H1 (cell line): Measurements from ENCODE around the gene CDH26. TPM values are rescaled to one million over a fixed set of nuclear protein-coding genes. Genes with fewer than 3 reads are reported as not detected.

Experiments used
- CTCF ChIA-PET: fragments of 300-600 bp; sonication (Branson Sonifier 250); formaldehyde crosslinking; loops from one replicate; lab custom pipeline; 2021; ENCODE audit not compliant: partially characterized antibody; lab: Charles Lee
- POLR2A ChIA-PET: fragments of 300-600 bp; sonication (Branson Sonifier 250); formaldehyde crosslinking; loops from one replicate; lab custom pipeline; 2021; ENCODE audit warnings: inconsistent platforms; ENCODE audit not compliant: partially characterized antibody; lab: Charles Lee
- DNase-seq, 2 experiments: peaks; one replicate each; pipeline versions ENCODE4 v3.0.0 to v3.0.0-alpha.2; 2010 to 2022; ENCODE audit warnings: low spot score in 2 of 2, low read depth in 1 of 2, mixed read lengths in 1 of 2
- FAIRE-seq: peaks from 2 replicates; lab custom pipeline; 2011; peaks lifted over from hg19 to GRCh38; lab: Jason Lieb, UNC
- H2AFZ ChIP-seq: 2 replicates; pipeline ENCODE4 v1.8.1; 2012; ENCODE audit warnings: low read length, inconsistent platforms
- H2AK5ac ChIP-seq: 2 replicates; pipeline ENCODE4 v1.6.1; 2013; ENCODE audit warnings: low read depth, low read length
- H2BK120ac ChIP-seq: replicated peaks from 2 replicates; pipeline ENCODE3; 2013; ENCODE audit warnings: low read depth, low read length, inconsistent platforms
- H2BK12ac ChIP-seq: 2 replicates; pipeline ENCODE4 v1.6.1; 2013; ENCODE audit warnings: low read depth, low read length
- H2BK15ac ChIP-seq: 2 replicates; pipeline ENCODE4 v1.6.1; 2013; ENCODE audit warnings: low read length
- H2BK20ac ChIP-seq: 2 replicates; pipeline ENCODE4 v1.6.1; 2013; ENCODE audit warnings: low read length
- H2BK5ac ChIP-seq: 2 replicates; pipeline ENCODE4 v1.6.1; 2013; ENCODE audit warnings: low read depth, low read length
- H3K14ac ChIP-seq: 2 replicates; pipeline ENCODE4 v1.6.1; 2013; ENCODE audit warnings: inconsistent platforms; ENCODE audit not compliant: insufficient read length
- H3K18ac ChIP-seq: 2 replicates; pipeline ENCODE4 v1.6.1; 2013; ENCODE audit warnings: low read length; ENCODE audit errors: extremely low read depth
- H3K23ac ChIP-seq: 2 replicates; pipeline ENCODE4 v1.6.1; 2013; ENCODE audit warnings: inconsistent platforms; ENCODE audit not compliant: insufficient read length
- H3K23me2 ChIP-seq: 2 replicates; pipeline ENCODE4 v1.6.1; 2013; ENCODE audit warnings: low read depth, low read length
- H3K27ac ChIP-seq: 2 replicates; pipeline ENCODE4 v1.6.1; 2011; ENCODE audit warnings: low read depth, low read length, inconsistent platforms
- H3K27me3 ChIP-seq, 4 experiments: replicated peaks in 1 of 4; 1 replicate in 1 of 4; 2 replicates in 3 of 4; pipeline versions ENCODE4 v1.6.1 to v1.8.1; 2011 to 2013; ENCODE audit warnings: low read length in 3 of 4, mild to moderate bottlenecking in 3 of 4, inconsistent platforms in 2 of 4, mixed read lengths in 2 of 4, moderate library complexity in 1 of 4; ENCODE audit not compliant: control insufficient read depth in 3 of 4, insufficient read depth in 3 of 4; ENCODE audit errors: extremely low read depth in 1 of 4
- H3K36me3 ChIP-seq, 4 experiments: 2 replicates each; pipeline versions ENCODE4 v1.6.1 to v1.8.1; 2011 to 2013; ENCODE audit warnings: mild to moderate bottlenecking in 4 of 4, low read length in 3 of 4, moderate library complexity in 2 of 4, control low read depth in 1 of 4, inconsistent platforms in 1 of 4; ENCODE audit not compliant: insufficient read depth in 4 of 4, control insufficient read depth in 2 of 4
- H3K4ac ChIP-seq: replicated peaks from 2 replicates; pipeline ENCODE3; 2013; ENCODE audit warnings: low read length, low read depth, mixed read lengths, inconsistent platforms; ENCODE audit not compliant: insufficient read length
- H3K4me1 ChIP-seq, 4 experiments: replicated peaks in 1 of 4; 1 replicate in 1 of 4; 2 replicates in 3 of 4; pipeline versions ENCODE4 v1.6.1 to v1.8.1; 2011 to 2013; ENCODE audit warnings: low read length in 3 of 4, inconsistent platforms in 2 of 4, mixed read lengths in 1 of 4; ENCODE audit not compliant: insufficient read depth in 4 of 4, control insufficient read depth in 3 of 4
- H3K4me2 ChIP-seq, 2 experiments: 2 replicates each; pipeline versions ENCODE4 v1.6.1 to v1.8.1; 2011 to 2013; ENCODE audit warnings: low read depth in 2 of 2, low read length in 2 of 2, control low read depth in 1 of 2, inconsistent platforms in 1 of 2, mild to moderate bottlenecking in 1 of 2; ENCODE audit not compliant: insufficient read depth in 1 of 2
- H3K4me3 ChIP-seq, 4 experiments: fragments of 200-600, 300-600 bp in 1 of 4; sonication (generic), shearing (Covaris generic), sonication (Bioruptor Twin) in 1 of 4; 2 replicates each; pipeline versions ENCODE4 v1.5.1 to v1.8.1; 2011 to 2016; ENCODE audit warnings: low read length in 4 of 4, low read depth in 3 of 4, control low read depth in 2 of 4, inconsistent platforms in 2 of 4, mild to moderate bottlenecking in 2 of 4, mixed read lengths in 1 of 4, moderate library complexity in 1 of 4; ENCODE audit not compliant: insufficient read depth in 2 of 4; ENCODE audit errors: extremely low read depth in 1 of 4
- H3K56ac ChIP-seq: replicated peaks from 2 replicates; pipeline ENCODE3; 2013; ENCODE audit warnings: low read depth, mild to moderate bottlenecking, mixed read lengths, low read length, inconsistent platforms; ENCODE audit not compliant: insufficient read length
- H3K79me1 ChIP-seq: 2 replicates; pipeline ENCODE4 v1.6.1; 2013; ENCODE audit warnings: low read depth, low read length, control low read depth
- H3K79me2 ChIP-seq, 2 experiments: 2 replicates each; pipeline versions ENCODE4 v1.6.1 to v1.8.1; 2012 to 2013; ENCODE audit warnings: low read length in 2 of 2, mild to moderate bottlenecking in 2 of 2, inconsistent platforms in 1 of 2; ENCODE audit not compliant: insufficient read depth in 2 of 2, control insufficient read depth in 1 of 2
- H3K9ac ChIP-seq, 4 experiments: replicated peaks in 1 of 4; 1 replicate in 1 of 4; 2 replicates in 3 of 4; pipeline versions ENCODE4 v1.6.1 to v1.8.1; 2011 to 2013; ENCODE audit warnings: low read depth in 3 of 4, low read length in 3 of 4, control low read depth in 2 of 4, mild to moderate bottlenecking in 2 of 4, moderate library complexity in 2 of 4, inconsistent platforms in 1 of 4; ENCODE audit errors: extremely low read depth in 1 of 4
- H3K9me3 ChIP-seq, 2 experiments: 2 replicates each; pipeline versions ENCODE4 v1.6.1 to v1.8.1; 2012 to 2013; ENCODE audit warnings: mild to moderate bottlenecking in 2 of 2, moderate library complexity in 2 of 2, control low read depth in 1 of 2, inconsistent platforms in 1 of 2, low read depth in 1 of 2, low read length in 1 of 2, mixed read lengths in 1 of 2; ENCODE audit not compliant: insufficient read depth in 2 of 2
- H4K20me1 ChIP-seq, 2 experiments: replicated peaks in 1 of 2; 2 replicates each; pipeline versions ENCODE3 to v1.8.1; 2011 to 2013; ENCODE audit warnings: inconsistent platforms in 2 of 2, low read length in 2 of 2, mild to moderate bottlenecking in 1 of 2; ENCODE audit not compliant: insufficient read depth in 2 of 2, control insufficient read depth in 1 of 2
- H4K5ac ChIP-seq: 2 replicates; pipeline ENCODE4 v1.6.1; 2013; ENCODE audit warnings: low read length, low read depth, mixed read lengths, inconsistent platforms; ENCODE audit not compliant: insufficient read length
- H4K8ac ChIP-seq: 2 replicates; pipeline ENCODE4 v1.8.0; 2013; ENCODE audit warnings: mild to moderate bottlenecking, moderate library complexity, low read length, inconsistent platforms; ENCODE audit not compliant: insufficient read depth; ENCODE audit errors: extremely low read depth
- H4K91ac ChIP-seq: replicated peaks from 2 replicates; pipeline ENCODE3; 2013; ENCODE audit warnings: low read length, mixed read lengths, inconsistent platforms; ENCODE audit not compliant: insufficient read length
- BRCA1 ChIP-seq: IDR thresholded peaks from 2 replicates; pipeline ENCODE4 v1.6.1; 2012; ENCODE audit warnings: low read depth, low read length, improper control_type of control experiment
- GTF2F1 ChIP-seq: IDR thresholded peaks from 2 replicates; pipeline ENCODE4 v1.6.1; 2012; ENCODE audit warnings: low read depth, low read length, improper control_type of control experiment, borderline replicate concordance
- KDM5A ChIP-seq: fragments of 200-600 bp; IDR thresholded peaks from 2 replicates; pipeline ENCODE4 v1.7.1; 2012; ENCODE audit warnings: mild to moderate bottlenecking, low read length, inconsistent platforms, mixed read lengths
- SP4 ChIP-seq: IDR thresholded peaks from 2 replicates; pipeline ENCODE4 v1.6.1; 2012; ENCODE audit warnings: low read length, inconsistent platforms
- USF2 ChIP-seq: IDR thresholded peaks from 2 replicates; pipeline ENCODE4 v1.6.1; 2011; ENCODE audit warnings: low read length, improper control_type of control experiment
- WGBS, 2 experiments: shearing (Covaris generic) in 1 of 2; methylation state at CpG; one replicate each; pipeline versions ENCODE4 v1.1.6 to v1.1.7; 2013 to 2015; ENCODE audit warnings: low lambda C conversion rate in 2 of 2, mixed read lengths in 2 of 2, inconsistent platforms in 1 of 2, low coverage in 1 of 2, missing lambda C conversion rate in 1 of 2; ENCODE audit not compliant: insufficient replicate concordance in 2 of 2, insufficient coverage in 1 of 2, insufficient read length in 1 of 2; ENCODE audit errors: extremely low coverage in 1 of 2, missing lambda C conversion rate in 1 of 2; 5-methylcytosine and 5-hydroxymethylcytosine counted together
- polyA plus RNA-seq, 7 experiments: library from polyadenylated mRNA; depleted of rRNA in 3 of 7; stranded (reverse) in 5 of 7; unstranded in 2 of 7; fragments of >200 nt in 5 of 7; fragments of 200-250 nt in 2 of 7; gene quantifications; 1 replicate in 5 of 7; 2 replicates in 1 of 7; 4 replicates in 1 of 7; pipeline versions ENCODE4 v1.2.1 to v1.2.3, GENCODE V29; 2011 to 2013; ENCODE audit warnings: missing spikeins in 2 of 7, mixed read lengths in 2 of 7
- total RNA-seq: library from RNA; stranded (reverse); fragmentation: NEBNext Ultra II Directional; extraction: Animal tissue kit (Norgen Biotek cat#: 25700); gene quantifications from 2 replicates; pipeline ENCODE4 v1.2.1, GENCODE V29; 2021

The CDH26 gene
- total and polyA plus RNA-seq, 2 of the 8 experiments (the other 6 are each of a cell fraction or from before 2014, with no cell fraction given): 1.5 to 1.7 TPM

GRCh38 chr20:59954718-59955117 is 3.5 kb upstream of the CDH26 start:
- Histone ChIP-seq H4K20me1 (peaks cover 0 to 1% of the 10 kb centered on the region in 2 experiments), H3K36me3 (no peaks in the 10 kb centered on the region), H3K27ac (no peak overlapping the region), H3K9ac (no peak overlapping the region), H2AFZ (no peak overlapping the region), H2BK12ac (no peak overlapping the region), H2AK5ac (no peak overlapping the region), H3K27me3 (no peaks in the 10 kb centered on the region; a peak in 2 of 7 replicates), H2BK5ac (no peak overlapping the region), H4K91ac (no peak overlapping the region), H4K5ac (no peak overlapping the region), H3K18ac (no peak overlapping the region; the same call in 1 of the 2 replicates), H3K23me2 (no peaks in the 10 kb centered on the region), H3K4me3 (no peak overlapping the region), H3K9me3 (no peaks in the 10 kb centered on the region), H2BK120ac (no peak overlapping the region), H3K79me1 (no peaks in the 10 kb centered on the region), H3K23ac (no peak overlapping the region), H3K4ac (no peak overlapping the region), H2BK20ac (no peak overlapping the region), H3K4me2 (no peak overlapping the region), H3K4me1 (0 out of 7 replicates have a peak, but pooled peaks cover 0 to 2% (median 0%) of the 10 kb centered on the region in 4 experiments), H3K14ac (no peak overlapping the region), H2BK15ac (no peak overlapping the region), H4K8ac (no peak overlapping the region), H3K56ac (no peak overlapping the region), H3K79me2 (no peaks in the 10 kb centered on the region)
- FAIRE-seq (no peak), DNase-seq (no peak)
- ChIA-PET POLR2A (interaction anchor here (1.5 to 2.3 kb wide), 2 partner anchors 10 to 15 kb away, joined by 5 to 8 read pairs; partner anchors contain the start of genes FAM217B and PPP1R3D), CTCF (interaction anchor here (0.8 to 3.3 kb wide), 10 partner anchors 9 to 973 kb away, joined by 3 to 18 read pairs (median 4); no protein-coding TSS in a partner anchor)
- 88% methylated on average over 4 of the region's 4 CpGs; no CpG with 5 or more reads in 1 of the 2 experiments for WGBS, 2 experiments
- TF ChIP-seq KDM5A (no peak), USF2 (no peak), SP4 (no peak), GTF2F1 (no peak), BRCA1 (no peak)
